AG09309 (cell line): ENCODE results near the gene SYNE1.

ENCODE experiments used
- DNase-seq: peaks from one replicate; pipeline ENCODE4 v3.0.0-alpha.2; 2010; ENCODE audit warnings: low read depth
- H3K4me3 ChIP-seq: 2 replicates; pipeline ENCODE4 v1.5.1; 2011; ENCODE audit warnings: mild to moderate bottlenecking, low read depth, low read length, moderate library complexity; ENCODE audit not compliant: control insufficient read depth
- CTCF ChIP-seq: IDR thresholded peaks from 2 replicates; pipeline ENCODE4 v1.5.1; 2011; ENCODE audit warnings: mild to moderate bottlenecking, low read depth, low read length, inconsistent platforms; ENCODE audit not compliant: insufficient read depth, control insufficient read depth; ENCODE audit errors: missing control alignments

The SYNE1 gene

GRCh38 chr6:152323376-152323775 is 313.8 kb downstream of the SYNE1 start:
- no peak for TF ChIP-seq CTCF
- no peak for DNase-seq
- H3K4me3 ChIP-seq = no peak overlapping the region

GRCh38 chr6:152318278-152318677 is 318.9 kb downstream of the SYNE1 start:
- no peak for DNase-seq
- no peak overlapping the region for H3K4me3 ChIP-seq
- TF ChIP-seq CTCF = no peak

GRCh38 chr6:152316024-152316423 is 321.1 kb downstream of the SYNE1 start:
- no peak for DNase-seq
- TF ChIP-seq CTCF = no peak

GRCh38 chr6:152314483-152314832 is 322.7 kb downstream of the SYNE1 start:
- TF ChIP-seq CTCF = no peak
- no peak for DNase-seq
- no peak overlapping the region for H3K4me3 ChIP-seq

More at GRCh38 chr6:152316024-152316423, 321.1 kb downstream of the SYNE1 start:
- no peak overlapping the region for H3K4me3 ChIP-seq

- TF ChIP-seq CTCF = no peak
- DNase-seq = no peak
These were observed 323.4 kb downstream of the SYNE1 start for GRCh38 chr6:152313542-152314482.

GRCh38 chr6:152312434-152312833 is 324.7 kb downstream of the SYNE1 start:
- H3K4me3 ChIP-seq = no peak overlapping the region
- TF ChIP-seq CTCF = no peak
- DNase-seq = no peak

More at GRCh38 chr6:152313542-152314482, 323.4 kb downstream of the SYNE1 start:
- no peak overlapping the region for H3K4me3 ChIP-seq
